ENCODE data around the gene SEZ6L. TPM values are rescaled to one million over a fixed set of nuclear protein-coding genes. Genes with fewer than 3 reads are reported as not detected.

Gene SEZ6L
- total RNA-seq, 1 donor from 2014 or later, result 2.3 TPM

DNA sequence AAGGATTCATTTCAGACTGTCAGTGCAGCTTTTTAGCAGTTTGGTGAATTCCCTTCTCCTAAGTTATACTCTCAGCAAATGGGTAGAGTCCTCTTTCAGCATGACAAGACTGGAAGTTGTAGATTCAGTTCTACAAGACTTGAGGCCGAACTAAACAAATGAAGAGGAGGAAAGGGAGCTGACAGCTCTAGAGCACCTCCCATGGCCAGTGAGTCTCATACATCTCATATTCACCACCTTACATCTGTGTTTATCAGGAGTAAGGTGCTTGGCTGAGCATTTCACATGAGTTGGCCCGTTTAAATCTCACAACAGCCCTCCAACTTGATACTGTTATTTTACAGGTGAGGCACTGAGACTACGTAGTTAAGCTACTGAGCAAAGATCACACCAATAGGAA is 30.4 kb downstream of the SEZ6L start:
- Histone ChIP-seq H3K4me1 (ENCODE audit: insufficient read depth, low read length) (no peaks in the 10 kb centered on the region), H3K27ac (ENCODE audit: low read depth, low read length) (no peak overlapping the region), H3K4me3 (ENCODE audit: insufficient read depth, low read depth, low read length) (no peak overlapping the region), H3K36me3 (ENCODE audit: insufficient read depth, low read length) (no peaks in the 10 kb centered on the region), H3K4me2 (ENCODE audit: low read length) (no peak overlapping the region), H3K79me2 (ENCODE audit: insufficient read depth, low read length) (no peaks in the 10 kb centered on the region), H3K9ac (ENCODE audit: low read length) (no peak overlapping the region), H3K9me3 (ENCODE audit: insufficient read depth, low read depth, low read length) (no peaks in the 10 kb centered on the region), H4K20me1 (ENCODE audit: insufficient read depth, low read length) (no peaks in the 10 kb centered on the region), H3K27me3 (ENCODE audit: insufficient read depth, low read length) (no peaks in the 10 kb centered on the region), H2AFZ (ENCODE audit: low read depth, low read length) (no peak overlapping the region)
- FAIRE-seq, result no peak
- H3K9me3 Mint-ChIP-seq (ENCODE audit: unreplicated experiment), result peaks cover 2% of the 10 kb centered on the region
- H3K27ac Mint-ChIP-seq (ENCODE audit: unreplicated experiment), result no peak overlapping the region
- no peaks in the 10 kb centered on the region for H3K36me3 Mint-ChIP-seq (ENCODE audit: low read depth, unreplicated experiment)
- H3K4me3 Mint-ChIP-seq (ENCODE audit: unreplicated experiment), result no peak overlapping the region
- no peak for DNase-seq (ENCODE audit: low read depth)
- TF ChIP-seq, protein P1, sequence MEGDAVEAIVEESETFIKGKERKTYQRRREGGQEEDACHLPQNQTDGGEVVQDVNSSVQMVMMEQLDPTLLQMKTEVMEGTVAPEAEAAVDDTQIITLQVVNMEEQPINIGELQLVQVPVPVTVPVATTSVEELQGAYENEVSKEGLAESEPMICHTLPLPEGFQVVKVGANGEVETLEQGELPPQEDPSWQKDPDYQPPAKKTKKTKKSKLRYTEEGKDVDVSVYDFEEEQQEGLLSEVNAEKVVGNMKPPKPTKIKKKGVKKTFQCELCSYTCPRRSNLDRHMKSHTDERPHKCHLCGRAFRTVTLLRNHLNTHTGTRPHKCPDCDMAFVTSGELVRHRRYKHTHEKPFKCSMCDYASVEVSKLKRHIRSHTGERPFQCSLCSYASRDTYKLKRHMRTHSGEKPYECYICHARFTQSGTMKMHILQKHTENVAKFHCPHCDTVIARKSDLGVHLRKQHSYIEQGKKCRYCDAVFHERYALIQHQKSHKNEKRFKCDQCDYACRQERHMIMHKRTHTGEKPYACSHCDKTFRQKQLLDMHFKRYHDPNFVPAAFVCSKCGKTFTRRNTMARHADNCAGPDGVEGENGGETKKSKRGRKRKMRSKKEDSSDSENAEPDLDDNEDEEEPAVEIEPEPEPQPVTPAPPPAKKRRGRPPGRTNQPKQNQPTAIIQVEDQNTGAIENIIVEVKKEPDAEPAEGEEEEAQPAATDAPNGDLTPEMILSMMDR (IDR thresholded peaks at IDR 0.05; ENCODE audit: insufficient read depth, low read depth, low read length), result no peak
- no peak for TF ChIP-seq EZH2 (IDR thresholded peaks at IDR 0.05; ENCODE audit: insufficient read depth, low read length)
- H3K4me1 Mint-ChIP-seq (ENCODE audit: low read depth, unreplicated experiment), result peaks cover 7% of the 10 kb centered on the region
- peaks cover 31% of the 10 kb centered on the region for H3K27me3 Mint-ChIP-seq (ENCODE audit: low read depth, unreplicated experiment)

DNA sequence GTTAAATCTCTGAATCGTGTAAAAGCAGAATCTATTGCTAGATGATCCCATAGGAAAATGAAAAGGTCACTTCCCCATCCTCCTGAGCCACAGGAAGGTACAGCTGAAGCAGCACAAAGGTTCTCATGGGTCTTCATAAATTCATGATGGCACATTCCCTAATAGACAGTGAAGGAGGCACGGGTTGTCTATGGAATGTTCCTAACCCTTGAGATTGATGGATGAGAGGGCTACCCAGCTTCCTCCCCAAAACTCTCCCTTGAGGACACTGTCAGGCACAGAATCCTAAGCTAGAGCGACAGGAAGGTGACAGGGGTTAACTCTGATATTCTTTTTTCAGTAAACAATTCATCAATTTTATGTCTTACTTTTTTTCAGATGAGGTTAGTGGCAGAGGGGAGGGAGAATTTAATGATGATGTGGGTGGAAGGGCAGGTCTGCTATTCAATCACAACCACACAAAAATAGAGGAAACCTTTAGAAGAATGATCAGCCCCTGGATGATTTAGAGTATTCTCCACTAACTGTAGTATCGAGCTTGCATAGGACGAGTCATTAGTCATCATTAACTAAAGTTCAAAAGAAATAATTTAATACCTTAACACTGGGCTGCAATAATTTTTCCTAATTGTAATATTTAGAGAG is 33.1 kb downstream of the SEZ6L start:
- Mint-ChIP-seq H3K9me3 (ENCODE audit: unreplicated experiment) (no peaks in the 10 kb centered on the region), H3K27ac (ENCODE audit: unreplicated experiment) (no peak overlapping the region)
- H3K79me2 ChIP-seq (ENCODE audit: insufficient read depth, low read length), result no peaks in the 10 kb centered on the region

DNA sequence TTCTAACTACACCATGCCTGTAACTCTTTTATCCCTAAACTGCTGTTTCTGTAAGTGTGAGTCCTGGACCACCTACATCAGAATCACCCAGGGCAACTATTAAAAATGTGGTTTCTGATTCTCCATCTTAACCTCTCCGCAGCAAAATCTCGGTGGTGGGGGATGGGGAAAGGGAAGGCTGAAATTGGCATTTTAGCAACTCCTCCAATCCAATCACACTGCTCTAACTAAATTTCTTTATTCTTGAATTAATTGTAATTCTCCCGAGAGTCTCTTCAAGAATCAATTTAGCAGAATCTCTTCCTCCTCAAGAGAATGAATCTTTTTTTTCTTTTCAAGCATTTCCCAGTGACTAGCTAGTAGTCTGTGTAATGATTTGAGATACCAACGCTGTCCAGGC is 36.2 kb downstream of the SEZ6L start:
- Mint-ChIP-seq H3K4me3 (ENCODE audit: unreplicated experiment) (no peak overlapping the region), H3K4me1 (ENCODE audit: low read depth, unreplicated experiment) (peaks cover 4% of the 10 kb centered on the region), H3K36me3 (ENCODE audit: low read depth, unreplicated experiment) (no peaks in the 10 kb centered on the region), H3K9me3 (ENCODE audit: unreplicated experiment) (no peaks in the 10 kb centered on the region), H3K27ac (ENCODE audit: unreplicated experiment) (no peak overlapping the region), H3K27me3 (ENCODE audit: low read depth, unreplicated experiment) (peaks cover 31% of the 10 kb centered on the region)
- H4K20me1 ChIP-seq (ENCODE audit: insufficient read depth, low read length), result no peaks in the 10 kb centered on the region
- H3K79me2 ChIP-seq (ENCODE audit: insufficient read depth, low read length), result no peaks in the 10 kb centered on the region
- H3K9ac ChIP-seq (ENCODE audit: low read length), result no peak overlapping the region
- TF ChIP-seq, protein P1 (IDR thresholded peaks at IDR 0.05; ENCODE audit: insufficient read depth, low read depth, low read length), result no peak
- H3K27ac ChIP-seq (ENCODE audit: low read depth, low read length), result no peak overlapping the region
- DNase-seq (ENCODE audit: low read depth) (no peak), FAIRE-seq (no peak)
- no peak overlapping the region for H3K4me2 ChIP-seq (ENCODE audit: low read length)
- H2AFZ ChIP-seq (ENCODE audit: low read depth, low read length), result no peak overlapping the region
- H3K4me1 ChIP-seq (ENCODE audit: insufficient read depth, low read length), result no peaks in the 10 kb centered on the region
- H3K9me3 ChIP-seq (ENCODE audit: insufficient read depth, low read depth, low read length), result no peaks in the 10 kb centered on the region
- H3K27me3 ChIP-seq (ENCODE audit: insufficient read depth, low read length), result no peaks in the 10 kb centered on the region
- H3K36me3 ChIP-seq (ENCODE audit: insufficient read depth, low read length), result no peaks in the 10 kb centered on the region
- no peak overlapping the region for H3K4me3 ChIP-seq (ENCODE audit: insufficient read depth, low read depth, low read length)

More for the DNA sequence above, 33.1 kb downstream of the SEZ6L start:
- FAIRE-seq (no peak), DNase-seq (ENCODE audit: low read depth) (no peak)
- no peaks in the 10 kb centered on the region for H3K9me3 ChIP-seq (ENCODE audit: insufficient read depth, low read depth, low read length)
- no peaks in the 10 kb centered on the region for H3K27me3 ChIP-seq (ENCODE audit: insufficient read depth, low read length)
- H3K36me3 ChIP-seq (ENCODE audit: insufficient read depth, low read length), result no peaks in the 10 kb centered on the region
- no peak overlapping the region for H3K4me3 Mint-ChIP-seq (ENCODE audit: unreplicated experiment)
- no peaks in the 10 kb centered on the region for H3K36me3 Mint-ChIP-seq (ENCODE audit: low read depth, unreplicated experiment)
- no peak overlapping the region for H2AFZ ChIP-seq (ENCODE audit: low read depth, low read length)
- no peak overlapping the region for H3K4me3 ChIP-seq (ENCODE audit: insufficient read depth, low read depth, low read length)
- no peak overlapping the region for H3K4me2 ChIP-seq (ENCODE audit: low read length)
- H3K4me1 ChIP-seq (ENCODE audit: insufficient read depth, low read length), result no peaks in the 10 kb centered on the region
- peaks cover 34% of the 10 kb centered on the region for H3K27me3 Mint-ChIP-seq (ENCODE audit: low read depth, unreplicated experiment)
- peaks cover 7% of the 10 kb centered on the region for H3K4me1 Mint-ChIP-seq (ENCODE audit: low read depth, unreplicated experiment)
- TF ChIP-seq, protein P1 (IDR thresholded peaks at IDR 0.05; ENCODE audit: insufficient read depth, low read depth, low read length), result no peak
- TF ChIP-seq EZH2 (IDR thresholded peaks at IDR 0.05; ENCODE audit: insufficient read depth, low read length), result no peak
- H3K9ac ChIP-seq (ENCODE audit: low read length), result no peak overlapping the region
- no peak overlapping the region for H3K27ac ChIP-seq (ENCODE audit: low read depth, low read length)
- H4K20me1 ChIP-seq (ENCODE audit: insufficient read depth, low read length), result no peaks in the 10 kb centered on the region
